IPS DF 6.9 (cell line): ENCODE results near the gene RPH3AL.

Experiments used
- DNase-seq: peaks from one replicate; pipeline ENCODE4 v3.0.0-alpha.2; 2013; ENCODE audit warnings: low read depth, low spot score
- H3K27ac ChIP-seq: one replicate; pipeline ENCODE4 v1.5.1; 2013; ENCODE audit warnings: low read length, control low read depth
- H3K27me3 ChIP-seq: 2 replicates; pipeline ENCODE4 v1.6.1; 2013; ENCODE audit warnings: mild to moderate bottlenecking, low read length; ENCODE audit not compliant: control insufficient read depth, insufficient read depth
- H3K36me3 ChIP-seq: 2 replicates; pipeline ENCODE4 v1.6.1; 2013; ENCODE audit warnings: low read length; ENCODE audit not compliant: control insufficient read depth, insufficient read depth
- H3K4me1 ChIP-seq: 2 replicates; pipeline ENCODE4 v1.6.1; 2013; ENCODE audit warnings: low read length; ENCODE audit not compliant: control insufficient read depth, insufficient read depth
- H3K4me3 ChIP-seq: 2 replicates; pipeline ENCODE4 v1.5.1; 2013; ENCODE audit warnings: mild to moderate bottlenecking, low read length
- H3K9me3 ChIP-seq: 2 replicates; pipeline ENCODE4 v1.6.1; 2013; ENCODE audit warnings: low read length, inconsistent platforms; ENCODE audit not compliant: control insufficient read depth, insufficient read depth
- WGBS: extraction: QIAGEN DNeasy Blood & Tissue Kit; methylation state at CpG from one replicate; pipeline ENCODE4 v1.1.7; 2013; ENCODE audit warnings: mixed read lengths, missing lambda C conversion rate; ENCODE audit not compliant: insufficient read length, insufficient coverage; 5-methylcytosine and 5-hydroxymethylcytosine counted together

Gene RPH3AL

DNA sequence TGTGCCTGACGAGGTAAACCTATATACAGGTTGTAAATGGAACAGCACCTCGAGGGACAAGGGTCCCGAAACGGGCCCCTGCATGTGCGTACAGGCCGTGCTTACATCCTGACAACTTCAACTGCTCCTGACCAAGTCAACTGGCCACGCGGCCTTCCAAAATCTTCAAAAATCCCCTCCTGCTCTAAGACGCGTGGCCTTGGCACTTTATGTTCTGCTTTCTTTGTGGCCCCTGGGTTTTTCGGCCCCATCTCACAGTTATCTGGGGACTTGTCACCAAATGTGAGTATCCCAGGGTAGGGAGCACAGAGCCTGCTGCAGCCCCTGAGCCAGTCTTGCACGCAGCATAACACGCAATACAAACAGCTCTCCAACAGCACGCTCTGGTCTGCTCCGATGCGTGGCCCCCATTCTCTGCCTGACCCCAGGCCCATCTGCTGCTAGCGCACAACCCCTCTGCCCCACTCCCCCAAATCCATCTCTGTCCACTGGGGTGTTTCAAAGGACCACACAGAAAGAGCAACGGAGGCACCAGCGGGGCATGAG lies 659 bp downstream of the RPH3AL start:
- 0 out of 2 replicates have a peak, but pooled peaks cover 2% of the 10 kb centered on the region for H3K4me1 ChIP-seq
- H3K36me3 ChIP-seq = no peaks in the 10 kb centered on the region
- no peak for DNase-seq
- H3K27me3 ChIP-seq = no peaks in the 10 kb centered on the region
- H3K9me3 ChIP-seq = no peaks in the 10 kb centered on the region
- no CpG with 5 or more reads among the region's 19 CpGs for WGBS
- no peak overlapping the region for H3K27ac ChIP-seq
- no peak overlapping the region for H3K4me3 ChIP-seq

DNA sequence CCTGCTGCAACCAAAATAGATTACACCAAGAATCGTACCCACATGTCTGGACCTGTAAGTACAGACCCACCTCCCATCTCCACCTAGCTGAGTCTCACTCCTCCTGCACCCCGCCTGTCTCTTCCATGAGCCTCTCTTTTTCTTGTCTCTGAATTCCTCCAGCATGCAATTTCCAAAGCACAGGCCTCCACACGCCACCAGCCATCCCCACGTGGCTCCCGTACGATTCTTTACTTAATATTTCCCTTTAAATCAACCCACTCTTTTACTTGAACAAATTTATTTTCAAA lies 1.2 kb downstream of the RPH3AL start:
- H3K27me3 ChIP-seq = no peaks in the 10 kb centered on the region
- DNase-seq = no peak
- H3K4me1 ChIP-seq = 0 out of 2 replicates have a peak, but pooled peaks cover 2% of the 10 kb centered on the region
- H3K27ac ChIP-seq = no peak overlapping the region
- WGBS = 100% methylated on average over 4 of the region's 6 CpGs
- H3K4me3 ChIP-seq = no peak overlapping the region
- H3K9me3 ChIP-seq = no peaks in the 10 kb centered on the region
- no peaks in the 10 kb centered on the region for H3K36me3 ChIP-seq

DNA sequence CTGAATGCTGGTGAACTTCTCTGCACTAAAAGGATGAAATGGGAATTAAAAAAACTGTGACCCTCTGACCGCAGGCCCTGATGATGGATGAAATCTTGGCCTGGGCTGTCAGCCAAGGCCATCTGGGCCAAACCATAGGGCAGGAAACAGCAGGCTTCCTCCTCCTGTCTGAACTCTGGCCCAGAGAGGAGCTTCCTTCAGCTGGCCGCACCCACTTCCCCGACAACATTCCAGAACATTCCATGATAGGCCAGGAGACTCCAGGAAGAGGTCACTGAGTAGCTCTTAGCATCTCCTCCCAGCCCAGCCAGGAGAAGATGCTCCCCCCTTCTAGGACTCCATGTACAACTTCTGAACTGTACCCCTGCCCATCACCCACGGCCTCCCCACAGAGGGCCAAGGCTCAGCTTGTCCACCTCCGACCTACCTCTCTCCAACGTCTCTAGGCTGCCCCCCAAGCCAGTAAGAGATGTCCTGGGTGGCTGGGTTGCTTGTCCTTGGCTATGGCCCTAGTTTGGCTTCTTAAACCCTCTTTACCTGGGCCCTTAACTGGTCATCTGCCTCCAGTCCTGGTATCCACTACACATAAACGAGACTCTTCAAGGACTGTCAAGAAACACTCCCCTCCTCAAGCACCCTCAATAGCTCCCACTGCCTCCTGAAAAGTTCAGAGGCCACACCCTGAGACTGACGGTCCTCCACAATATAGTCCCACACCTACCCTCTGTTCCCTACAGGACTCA lies 1.7 kb downstream of the RPH3AL start:
- no peak for DNase-seq
- no CpG with 5 or more reads among the region's 8 CpGs for WGBS
- Histone ChIP-seq H3K4me3 (no peak overlapping the region), H3K4me1 (0 out of 2 replicates have a peak, but pooled peaks cover 2% of the 10 kb centered on the region), H3K36me3 (no peaks in the 10 kb centered on the region), H3K27ac (no peak overlapping the region), H3K9me3 (no peaks in the 10 kb centered on the region), H3K27me3 (no peaks in the 10 kb centered on the region)

DNA sequence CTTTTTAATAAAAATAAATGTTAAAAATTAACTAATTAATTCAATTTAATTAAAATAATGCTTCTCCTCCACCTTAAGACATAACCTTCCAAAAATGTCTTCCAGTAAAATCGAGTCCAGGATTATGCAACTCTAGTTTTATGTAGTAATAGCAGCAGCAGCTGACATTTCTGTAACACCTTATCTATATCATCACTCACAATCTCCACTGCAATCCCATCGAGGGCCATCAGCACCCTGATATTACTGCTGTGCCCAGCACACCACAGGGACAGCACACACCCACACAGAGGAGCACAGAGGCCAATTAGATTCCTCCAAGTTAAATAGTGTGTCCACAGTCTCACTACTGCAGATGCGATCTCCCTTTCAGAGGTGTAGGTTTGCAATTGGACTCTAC lies 2.9 kb downstream of the RPH3AL start:
- H3K36me3 ChIP-seq = no peaks in the 10 kb centered on the region
- no peaks in the 10 kb centered on the region for H3K9me3 ChIP-seq
- no peak overlapping the region for H3K27ac ChIP-seq
- no peak for DNase-seq
- H3K4me3 ChIP-seq = no peak overlapping the region
- no peaks in the 10 kb centered on the region for H3K27me3 ChIP-seq
- no CpG with 5 or more reads among the region's 3 CpGs for WGBS
- 0 out of 2 replicates have a peak, but pooled peaks cover 2% of the 10 kb centered on the region for H3K4me1 ChIP-seq

DNA sequence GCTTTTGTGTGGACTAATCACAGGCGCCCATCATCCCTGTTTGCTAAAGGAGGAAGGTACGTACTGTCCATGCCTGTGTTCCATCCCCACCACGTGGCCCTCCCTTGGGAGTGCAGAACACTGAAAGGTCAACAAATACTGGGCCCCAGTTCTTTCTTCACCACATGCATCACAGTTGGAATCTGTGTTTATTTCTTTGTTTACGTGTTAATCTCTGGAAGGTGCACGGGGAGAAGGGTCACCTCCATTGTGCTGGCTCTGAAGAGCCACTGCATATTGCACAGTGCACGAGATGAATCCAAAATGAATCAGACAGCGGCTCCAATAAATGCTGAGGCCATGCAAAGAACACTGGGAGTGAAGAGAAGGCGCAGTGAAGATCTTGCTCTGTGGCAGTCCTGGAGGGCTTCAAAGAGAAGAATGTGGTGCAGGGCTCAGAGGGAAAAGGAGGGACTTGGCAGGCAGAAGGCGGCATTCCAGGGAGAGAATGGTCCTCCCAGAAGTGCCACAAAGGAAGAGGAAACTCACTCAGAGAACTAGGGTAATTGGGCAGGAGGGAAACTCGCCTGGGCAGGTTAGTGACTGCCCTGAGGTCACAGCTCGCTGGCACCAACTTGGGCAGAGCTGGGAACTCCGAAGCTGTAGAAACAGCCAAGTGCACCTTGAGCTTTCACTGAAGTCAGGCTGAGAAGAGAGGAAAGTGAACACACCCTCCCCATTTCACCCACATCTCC lies 3.7 kb downstream of the RPH3AL start:
- no CpG with 5 or more reads among the region's 12 CpGs for WGBS
- Histone ChIP-seq H3K4me3 (no peak overlapping the region), H3K36me3 (no peaks in the 10 kb centered on the region), H3K27ac (no peak overlapping the region), H3K4me1 (0 out of 2 replicates have a peak, but pooled peaks cover 2% of the 10 kb centered on the region), H3K9me3 (no peaks in the 10 kb centered on the region), H3K27me3 (no peaks in the 10 kb centered on the region)
- no peak for DNase-seq

- DNase-seq = no peak
- H3K27me3 ChIP-seq = no peaks in the 10 kb centered on the region
- WGBS = no CpG with 5 or more reads among the region's 2 CpGs
- no peak overlapping the region for H3K27ac ChIP-seq
- H3K4me1 ChIP-seq = 0 out of 2 replicates have a peak, but pooled peaks cover 2% of the 10 kb centered on the region
- H3K36me3 ChIP-seq = no peaks in the 10 kb centered on the region
- H3K4me3 ChIP-seq = no peak overlapping the region
- no peaks in the 10 kb centered on the region for H3K9me3 ChIP-seq
Measured at GRCh38 chr17:348012-348411, 4.6 kb downstream of the RPH3AL start.

- WGBS = no CpG with 5 or more reads among the region's 5 CpGs
- Histone ChIP-seq H3K4me3 (no peak overlapping the region), H3K27ac (no peak overlapping the region), H3K27me3 (no peaks in the 10 kb centered on the region), H3K4me1 (0 out of 2 replicates have a peak, but pooled peaks cover 2% of the 10 kb centered on the region), H3K36me3 (no peaks in the 10 kb centered on the region), H3K9me3 (no peaks in the 10 kb centered on the region)
- no peak for DNase-seq
Measured at GRCh38 chr17:347309-347899, 5.2 kb downstream of the RPH3AL start.

- H3K9me3 ChIP-seq = no peaks in the 10 kb centered on the region
- no peaks in the 10 kb centered on the region for H3K36me3 ChIP-seq
- no CpG with 5 or more reads among the region's 12 CpGs for WGBS
- no peak overlapping the region for H3K27ac ChIP-seq
- no peaks in the 10 kb centered on the region for H3K27me3 ChIP-seq
- no peak overlapping the region for H3K4me3 ChIP-seq
- H3K4me1 ChIP-seq = no peaks in the 10 kb centered on the region
- no peak for DNase-seq
Measured at GRCh38 chr17:345992-346785, 6.4 kb downstream of the RPH3AL start.

DNA sequence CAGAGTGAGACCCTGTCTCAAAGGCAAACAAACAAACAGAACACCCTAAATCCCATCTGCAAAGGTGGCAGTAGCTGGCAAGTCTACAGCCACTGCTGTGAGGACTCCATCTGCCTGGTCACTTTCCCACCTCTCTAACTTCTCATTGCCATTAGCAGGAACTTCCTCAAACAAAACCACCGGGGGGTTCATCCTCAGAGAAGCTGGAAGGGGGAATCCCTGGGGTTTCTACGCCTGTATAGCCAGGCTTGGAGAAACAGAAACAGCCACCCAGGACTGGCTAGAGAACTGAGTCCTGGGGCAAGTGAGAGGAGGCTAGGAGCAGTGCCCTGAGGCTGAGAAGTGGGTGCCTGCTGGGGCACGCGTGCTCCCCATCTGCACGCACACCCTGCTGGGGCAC lies 7.3 kb downstream of the RPH3AL start:
- Histone ChIP-seq H3K27me3 (no peaks in the 10 kb centered on the region), H3K27ac (no peak overlapping the region), H3K9me3 (no peaks in the 10 kb centered on the region), H3K4me3 (no peak overlapping the region), H3K4me1 (no peaks in the 10 kb centered on the region), H3K36me3 (no peaks in the 10 kb centered on the region)
- DNase-seq = no peak
- no CpG with 5 or more reads among the region's 5 CpGs for WGBS
